ENCODE results near the gene CNTNAP2. TPM values are rescaled to one million over a fixed set of nuclear protein-coding genes. Genes with fewer than 3 reads are reported as not detected.

Gene CNTNAP2
- total RNA-seq, 2 donors from 2014 or later = 171 to 228 TPM

GRCh38 chr7:146754385-146754784 is 637.8 kb downstream of the CNTNAP2 start:
- Histone ChIP-seq H3K4me1 (ENCODE audit: control insufficient read depth, insufficient read depth, low read length) (no peaks in the 10 kb centered on the region), H3K27ac (ENCODE audit: low read depth, low read length) (no peak overlapping the region), H3K9ac (ENCODE audit: extremely low read depth, low read length, poor library complexity, severe bottlenecking) (no peak overlapping the region), H3K27me3 (ENCODE audit: control insufficient read depth, insufficient read depth, low read length, poor library complexity, severe bottlenecking) (no peaks in the 10 kb centered on the region), H3K9me3 (ENCODE audit: control insufficient read depth, low read length) (peaks cover 16% of the 10 kb centered on the region), H3K36me3 (ENCODE audit: control insufficient read depth, insufficient read depth, low read length) (no peaks in the 10 kb centered on the region), H3K4me3 (ENCODE audit: low read length) (no peak overlapping the region)
- Mint-ChIP-seq H3K36me3 (ENCODE audit: low read depth) (peaks cover 4% of the 10 kb centered on the region), H3K27me3 (ENCODE audit: insufficient read depth) (no peaks in the 10 kb centered on the region), H3K27ac (no peak overlapping the region), H3K4me3 (no peak overlapping the region), H3K4me1 (no peaks in the 10 kb centered on the region), H3K9me3 (peaks cover 12% of the 10 kb centered on the region)
- 71 to 89% methylated on average over 1 of the region's 1 CpG for WGBS, 2 experiments (ENCODE audit: insufficient coverage in 1 of 2, insufficient read length in 1 of 2)
- TF ChIP-seq CTCF (conservative IDR thresholded peaks at IDR 0.05) = no peak
- DNase-seq = no peak

DNA sequence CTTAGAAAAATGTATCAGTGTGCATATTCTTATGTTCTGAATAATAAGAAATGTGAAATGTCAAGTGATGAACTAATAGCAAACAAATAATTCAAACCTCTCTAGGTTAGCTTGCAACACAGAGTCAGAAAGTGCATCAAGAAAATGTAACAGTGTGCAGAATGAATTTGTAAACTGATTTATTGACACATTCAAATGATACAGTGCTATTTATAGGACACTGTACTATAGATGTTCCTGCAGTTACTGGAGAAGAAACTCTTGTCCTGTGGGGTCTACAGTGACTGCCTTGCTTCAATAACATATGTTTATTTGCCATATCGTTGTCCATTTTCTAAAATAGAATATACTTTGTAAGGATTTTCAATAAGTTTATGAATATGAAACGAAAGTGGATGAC is 639.0 kb downstream of the CNTNAP2 start:
- no peaks in the 10 kb centered on the region for H3K4me1 ChIP-seq (ENCODE audit: control insufficient read depth, insufficient read depth, low read length)
- Mint-ChIP-seq H3K36me3 (ENCODE audit: low read depth) (peaks cover 4% of the 10 kb centered on the region), H3K4me3 (no peak overlapping the region), H3K27me3 (ENCODE audit: insufficient read depth) (no peaks in the 10 kb centered on the region), H3K9me3 (peaks cover 14% of the 10 kb centered on the region), H3K4me1 (no peaks in the 10 kb centered on the region), H3K27ac (no peak overlapping the region)
- WGBS, 2 experiments (ENCODE audit: insufficient coverage in 1 of 2, insufficient read length in 1 of 2) = 73% methylated on average over 2 of the region's 2 CpGs; no CpG with 5 or more reads in 1 of the 2 experiments
- H3K27me3 ChIP-seq (ENCODE audit: control insufficient read depth, insufficient read depth, low read length, poor library complexity, severe bottlenecking) = no peaks in the 10 kb centered on the region
- no peak overlapping the region for H3K4me3 ChIP-seq (ENCODE audit: low read length)
- TF ChIP-seq CTCF (conservative IDR thresholded peaks at IDR 0.05) = no peak
- no peak for DNase-seq
- peaks cover 16% of the 10 kb centered on the region for H3K9me3 ChIP-seq (ENCODE audit: control insufficient read depth, low read length)
- no peak overlapping the region for H3K27ac ChIP-seq (ENCODE audit: low read depth, low read length)
- H3K36me3 ChIP-seq (ENCODE audit: control insufficient read depth, insufficient read depth, low read length) = no peaks in the 10 kb centered on the region
- H3K9ac ChIP-seq (ENCODE audit: extremely low read depth, low read length, poor library complexity, severe bottlenecking) = no peak overlapping the region

DNA sequence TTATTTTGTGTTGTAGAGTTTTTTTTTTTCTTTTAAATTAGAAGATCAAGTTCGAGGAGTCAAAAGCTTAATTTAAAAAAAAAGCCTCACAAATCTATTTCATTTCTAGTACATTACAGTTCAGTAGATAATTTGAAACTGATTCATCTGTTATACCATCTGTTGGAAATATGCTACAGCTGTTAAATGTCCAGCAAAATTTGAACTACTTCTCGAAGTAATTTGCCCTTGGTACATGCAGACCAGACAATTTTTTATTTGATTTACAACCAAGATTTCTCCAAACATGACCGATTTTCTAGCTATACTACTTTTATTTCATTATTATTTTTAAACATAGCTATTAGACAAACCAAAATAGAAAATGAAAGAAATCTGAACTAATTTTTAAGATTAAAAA is 647.9 kb downstream of the CNTNAP2 start:
- Histone ChIP-seq H3K4me3 (ENCODE audit: low read length) (no peak overlapping the region), H3K4me1 (ENCODE audit: control insufficient read depth, insufficient read depth, low read length) (no peaks in the 10 kb centered on the region), H3K9ac (ENCODE audit: extremely low read depth, low read length, poor library complexity, severe bottlenecking) (no peak overlapping the region), H3K27ac (ENCODE audit: low read depth, low read length) (no peak overlapping the region), H3K9me3 (ENCODE audit: control insufficient read depth, low read length) (no peaks in the 10 kb centered on the region), H3K36me3 (ENCODE audit: control insufficient read depth, insufficient read depth, low read length) (no peaks in the 10 kb centered on the region), H3K27me3 (ENCODE audit: control insufficient read depth, insufficient read depth, low read length, poor library complexity, severe bottlenecking) (no peaks in the 10 kb centered on the region)
- Mint-ChIP-seq H3K27ac (no peak overlapping the region), H3K36me3 (ENCODE audit: low read depth) (no peaks in the 10 kb centered on the region), H3K9me3 (peaks cover 4% of the 10 kb centered on the region), H3K4me1 (no peaks in the 10 kb centered on the region), H3K4me3 (no peak overlapping the region), H3K27me3 (ENCODE audit: insufficient read depth) (no peaks in the 10 kb centered on the region)
- no peak for DNase-seq
- WGBS, 2 experiments (ENCODE audit: insufficient coverage in 1 of 2, insufficient read length in 1 of 2) = 91 to 100% methylated on average over 1 to 2 of the region's 3 CpGs
- TF ChIP-seq CTCF (conservative IDR thresholded peaks at IDR 0.05) = no peak
